GM10248 (cell line): ENCODE measurements around the gene LGALS9B.
"Not testable (repeated sequence)": the region's sequence is repeated elsewhere in the genome, so short reads cannot be mapped to it uniquely, and the experiment has no call there.

Experiments used
- CTCF ChIA-PET: fragments of 300-600 bp; sonication (Branson Sonifier 250); formaldehyde crosslinking; extraction: SDS; loops from one replicate; lab custom pipeline; 2021; ENCODE audit warnings: antibody characterized with exemption; lab: Yijun Ruan, JAX
- POLR2A ChIA-PET: fragments of 350-650 bp; sonication (Branson Sonifier 250); formaldehyde crosslinking; extraction: SDS; loops from one replicate; lab custom pipeline; 2020; ENCODE audit warnings: antibody characterized with exemption; lab: Yijun Ruan, JAX
- DNase-seq: peaks from one replicate; pipeline ENCODE4 v3.0.0; 2012; ENCODE audit errors: extremely low spot score

Gene LGALS9B

DNA sequence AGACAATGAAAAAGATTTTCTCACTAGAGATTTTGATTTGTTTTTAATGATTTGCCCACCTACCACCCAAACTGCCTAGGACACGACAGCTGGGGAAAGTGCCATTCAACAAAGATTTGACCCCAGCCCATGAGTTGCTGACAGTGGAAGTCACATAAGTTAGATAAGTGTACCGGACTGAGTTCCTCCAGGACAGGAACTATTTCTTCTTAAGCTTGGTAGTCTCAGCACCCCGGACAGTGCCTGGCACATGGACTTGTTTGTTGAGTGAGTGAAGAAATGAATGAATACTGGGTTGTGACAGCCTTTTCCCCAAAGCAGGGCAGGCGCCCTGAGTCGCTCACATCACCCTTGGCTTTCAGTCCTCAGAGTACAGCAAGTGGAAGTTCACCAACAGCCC is 26.7 kb downstream of the LGALS9B start:
- DNase-seq, CTCF ChIA-PET, POLR2A ChIA-PET: not testable (repeated sequence)

DNA sequence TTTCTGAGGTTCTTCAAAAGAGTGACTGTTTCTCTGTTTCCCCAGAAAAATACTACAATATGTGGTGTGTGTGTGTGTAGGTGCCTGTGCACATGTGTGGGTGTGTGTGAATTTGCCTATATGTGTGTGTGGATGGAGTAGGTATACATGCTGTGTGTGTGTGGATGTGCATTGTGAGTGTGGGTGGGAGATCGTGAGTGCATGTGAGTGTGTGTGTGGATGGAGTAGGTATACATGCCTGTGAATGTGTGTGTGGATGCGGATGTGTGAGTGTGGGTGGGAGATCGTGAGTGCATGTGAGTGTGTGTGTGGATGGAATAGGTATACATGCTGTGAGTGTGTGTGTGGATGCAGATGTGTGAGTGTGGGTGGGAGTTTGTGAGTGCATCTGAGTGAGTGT is 32.2 kb downstream of the LGALS9B start:
- CTCF ChIA-PET, DNase-seq, POLR2A ChIA-PET: not testable (repeated sequence)

DNA sequence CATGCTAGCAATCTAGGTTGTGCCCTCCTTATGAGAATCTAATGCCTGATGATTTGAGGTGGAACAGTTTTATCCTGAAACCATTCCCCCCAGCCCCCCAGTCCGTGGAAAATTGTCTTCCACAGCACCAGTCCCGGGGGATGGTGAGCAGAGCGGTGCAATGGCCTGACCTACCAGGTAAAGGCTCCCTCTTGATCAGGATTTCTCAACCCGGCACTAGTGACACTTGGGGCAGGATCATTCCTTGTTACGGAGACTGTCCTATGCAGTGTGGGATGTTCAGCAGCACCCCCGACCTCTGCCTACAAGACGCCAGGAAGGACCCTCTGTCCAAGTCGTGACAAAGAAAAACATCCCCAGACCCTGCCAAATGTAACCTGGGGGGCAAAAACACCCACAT is 34.0 kb downstream of the LGALS9B start:
- DNase-seq, CTCF ChIA-PET, POLR2A ChIA-PET: not testable (repeated sequence)

DNA sequence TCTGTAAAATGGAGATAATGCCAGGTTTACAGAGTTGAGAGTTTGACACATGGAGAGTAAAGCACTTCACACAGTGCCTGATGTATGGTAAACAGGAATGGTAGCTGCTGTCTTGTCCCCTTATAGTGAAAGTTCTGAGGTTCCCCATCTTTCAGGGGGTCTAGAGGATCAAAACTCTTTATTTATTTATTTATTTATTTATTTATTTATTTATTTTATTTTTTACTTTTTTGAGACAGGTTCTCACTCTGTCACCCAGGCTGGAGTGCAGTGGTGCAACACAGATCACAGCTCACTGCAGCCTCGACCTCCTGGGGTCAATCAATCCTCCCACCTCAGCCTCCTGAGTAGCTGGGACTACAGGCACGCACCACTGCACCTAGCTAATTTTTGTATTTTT is 40.1 kb downstream of the LGALS9B start:
- CTCF ChIA-PET, DNase-seq, POLR2A ChIA-PET: not testable (repeated sequence)

DNA sequence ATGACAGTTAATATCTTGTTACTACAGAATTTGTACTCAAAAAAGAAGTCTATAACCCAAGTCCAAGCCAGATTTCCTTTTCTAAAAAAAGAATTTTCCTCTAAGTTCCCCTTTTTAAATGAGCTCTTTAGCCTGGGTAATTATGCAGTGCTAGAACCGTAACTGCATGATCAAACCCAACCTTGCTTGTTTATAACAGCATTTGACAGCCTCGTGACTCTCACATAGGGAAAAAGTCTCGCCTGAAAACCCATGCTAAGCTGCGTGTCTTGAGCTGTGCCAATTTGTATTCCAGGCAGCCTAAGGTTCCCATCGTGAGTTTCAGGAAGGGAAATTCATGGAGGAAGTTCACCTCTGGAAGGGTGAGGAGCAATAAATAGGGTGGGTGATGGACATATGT is 44.5 kb downstream of the LGALS9B start:
- POLR2A ChIA-PET: not testable (repeated sequence)

DNA sequence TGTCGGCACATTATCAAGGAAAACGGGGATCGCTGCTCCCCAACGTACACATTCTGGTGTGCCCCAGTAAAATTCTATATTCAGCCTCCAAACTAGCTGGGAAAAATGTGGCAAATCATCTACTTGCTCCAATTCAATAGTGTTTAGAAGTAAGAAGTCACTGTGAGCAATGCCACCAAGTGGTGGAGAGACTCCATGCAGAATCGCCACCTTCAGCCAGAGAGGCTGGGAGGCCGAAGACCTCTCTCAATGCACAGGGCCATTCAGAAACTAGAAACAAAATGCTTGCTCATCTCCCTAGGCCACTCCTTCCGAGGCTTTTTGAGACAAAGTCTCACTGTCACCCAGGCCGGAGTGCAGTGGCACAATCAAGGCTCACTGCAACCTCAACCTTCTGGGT is 48.5 kb downstream of the LGALS9B start:
- POLR2A ChIA-PET, DNase-seq, CTCF ChIA-PET: not testable (repeated sequence)

More for the DNA sequence above, 44.5 kb downstream of the LGALS9B start:
- CTCF ChIA-PET, DNase-seq: not testable (repeated sequence)

DNA sequence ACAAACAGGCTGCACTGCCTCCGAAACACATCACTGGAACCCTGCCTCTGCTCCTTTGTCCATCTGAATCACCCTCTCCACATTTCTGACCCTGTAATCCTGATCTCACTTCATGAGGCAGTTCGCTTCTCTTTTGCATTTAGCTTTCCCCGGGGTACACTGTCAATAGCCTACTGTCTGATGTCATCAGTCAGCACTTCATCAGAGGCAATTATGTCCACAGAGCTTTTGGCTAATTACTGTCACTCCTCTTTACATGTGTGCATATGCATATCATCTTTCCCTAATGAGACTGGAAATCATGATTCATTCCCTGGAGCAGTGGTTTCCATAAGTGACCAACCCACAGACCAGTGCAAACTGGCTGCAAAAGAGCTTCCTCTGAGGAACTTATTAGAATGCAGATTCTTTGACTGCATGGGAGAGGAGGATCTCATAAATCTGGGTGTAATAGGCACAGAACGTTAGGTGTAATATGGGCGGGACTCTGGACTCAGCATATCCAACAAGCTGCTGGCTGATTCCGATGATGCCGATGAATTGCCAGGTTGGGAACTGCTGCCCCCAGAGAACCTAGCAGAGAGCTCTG is 49.8 kb downstream of the LGALS9B start:
- DNase-seq, CTCF ChIA-PET, POLR2A ChIA-PET: not testable (repeated sequence)

DNA sequence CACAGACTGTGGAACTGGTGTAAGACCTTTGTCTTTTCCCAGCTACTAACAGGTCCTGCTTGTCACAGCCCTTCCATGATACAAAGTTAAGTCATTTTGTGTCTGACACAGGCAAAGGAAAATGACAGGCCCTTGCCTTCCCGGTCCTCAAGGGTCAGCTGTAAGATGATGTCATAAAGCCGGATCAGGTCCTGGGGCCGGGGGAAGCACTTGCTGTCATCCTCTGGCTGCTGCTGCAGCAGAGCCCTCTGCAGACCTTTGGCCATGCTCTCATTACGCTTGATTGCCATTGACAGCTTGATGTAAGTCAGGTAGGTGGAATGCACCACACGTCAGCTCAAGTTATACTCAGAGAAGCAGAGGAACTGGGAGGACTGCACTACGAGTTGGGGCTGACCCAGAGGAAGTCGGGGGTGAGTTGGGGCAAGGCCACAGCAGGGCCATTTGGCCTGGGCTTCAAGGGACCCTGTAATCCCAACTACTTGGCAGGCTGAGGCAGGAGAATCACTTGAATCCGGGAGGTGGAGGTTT is 50.9 kb downstream of the LGALS9B start:
- CTCF ChIA-PET, DNase-seq, POLR2A ChIA-PET: not testable (repeated sequence)

DNA sequence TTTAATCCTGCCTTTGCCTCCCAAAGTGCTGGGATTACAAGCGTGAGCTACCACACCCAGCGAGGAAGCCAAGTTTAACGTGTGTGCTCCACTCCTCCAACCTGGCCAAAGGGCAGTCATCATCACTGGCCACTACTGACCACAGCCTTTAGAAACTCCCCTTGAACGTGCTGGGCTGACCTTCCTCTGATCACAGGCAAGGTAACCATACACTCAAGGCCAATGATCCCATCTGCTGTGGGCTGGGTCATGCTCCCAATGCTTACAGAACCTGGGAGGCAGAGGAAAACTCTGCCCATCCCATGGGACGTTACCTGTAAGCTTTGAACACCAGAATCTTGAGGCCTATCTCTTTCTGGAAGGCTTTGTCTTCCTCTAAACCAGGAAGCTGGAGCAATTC is 51.9 kb downstream of the LGALS9B start:
- POLR2A ChIA-PET, CTCF ChIA-PET, DNase-seq: not testable (repeated sequence)

DNA sequence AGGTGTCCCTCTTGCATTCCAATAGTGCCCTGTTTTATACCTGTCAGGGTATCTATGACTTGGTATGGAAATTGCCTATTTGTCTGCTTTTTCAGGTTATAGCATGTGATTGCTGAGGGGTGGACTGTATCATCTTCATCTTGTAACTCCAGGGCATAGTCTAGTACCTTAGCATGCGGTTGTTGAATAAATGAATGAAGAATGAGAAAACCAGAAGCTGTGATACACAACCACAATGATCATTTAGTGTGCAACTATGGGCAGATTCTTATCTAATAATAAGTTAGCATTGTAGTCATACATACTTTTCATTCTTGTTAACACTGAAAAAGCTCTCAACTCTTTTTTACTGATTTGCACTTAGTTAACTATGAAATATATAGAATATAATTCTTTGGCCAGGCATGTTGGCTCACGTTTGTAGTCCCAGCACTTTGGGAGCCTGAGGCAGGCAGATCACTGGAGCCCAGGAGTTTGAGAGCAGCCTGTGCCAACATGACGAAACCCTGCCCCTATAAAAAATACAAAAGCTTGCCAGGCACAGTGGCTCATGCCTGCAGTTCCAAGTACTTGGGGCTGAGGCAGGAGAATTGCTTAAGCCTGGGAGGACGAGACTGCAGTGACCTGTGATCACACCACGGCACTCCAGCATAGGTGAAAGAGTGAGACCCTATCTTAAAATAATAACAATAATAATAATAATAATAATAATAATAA is 65.9 kb downstream of the LGALS9B start:
- DNase-seq, POLR2A ChIA-PET, CTCF ChIA-PET: not testable (repeated sequence)

DNA sequence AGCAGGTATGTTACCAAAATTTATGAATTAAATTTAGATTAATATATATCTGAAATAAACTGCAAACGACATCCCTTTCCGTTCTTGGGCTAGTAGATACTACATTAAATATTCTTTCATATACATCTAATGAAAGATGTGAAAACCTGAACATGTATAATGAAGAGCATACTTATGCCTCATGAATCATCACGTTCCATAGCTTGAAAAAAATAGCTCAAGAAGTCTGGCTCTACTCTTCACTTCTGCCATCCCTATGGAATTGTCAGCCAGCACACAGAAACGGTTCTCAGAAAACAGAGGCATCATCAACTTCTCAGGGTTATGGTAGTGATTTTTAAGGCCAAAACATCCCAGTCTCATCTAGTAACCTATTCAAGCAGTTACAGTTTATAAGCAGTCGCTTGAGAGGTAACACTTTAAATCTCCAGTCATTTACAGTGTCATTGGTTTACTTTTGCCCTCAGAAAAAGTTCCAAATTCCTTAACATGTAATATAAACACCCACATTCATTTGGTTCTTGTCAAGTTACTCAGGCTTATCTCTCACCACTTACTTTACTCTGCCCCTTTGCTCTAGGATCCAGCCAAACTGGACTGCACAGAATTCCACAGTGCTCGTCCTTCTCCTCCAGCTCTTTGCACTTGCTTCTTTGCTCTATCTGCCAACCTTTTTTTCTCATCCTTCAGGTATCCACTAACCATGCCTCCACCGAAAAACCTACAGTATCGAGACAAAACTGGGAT is 66.6 kb downstream of the LGALS9B start:
- POLR2A ChIA-PET, DNase-seq, CTCF ChIA-PET: not testable (repeated sequence)
